Measurements from ENCODE around the gene BRD8. TPM values are rescaled to one million over a fixed set of nuclear protein-coding genes. Genes with fewer than 3 reads are reported as not detected.
A peak's percentile ranks its signal among the peaks of the same experiment; 100 is the strongest.

The BRD8 gene
- total RNA-seq, 1 donor from 2014 or later: 46.7 TPM

- H3K27ac ChIP-seq: peak overlapping the region; percentile 69
- peak; percentile 40 for ATAC-seq
- no peaks in the 10 kb centered on the region for H3K9me3 ChIP-seq
- H3K27me3 ChIP-seq: no peaks in the 10 kb centered on the region
- peaks cover 16% of the 10 kb centered on the region for H3K4me1 ChIP-seq
- intact Hi-C loops (cut with DNase I): no loop called here
- TF ChIP-seq CTCF (IDR thresholded peaks at IDR 0.05): no peak
- DNase-seq: no peak
- H3K36me3 ChIP-seq: peaks cover 37% of the 10 kb centered on the region
- peak overlapping the region; percentile 67 for H3K4me3 ChIP-seq
Measured at GRCh38 chr5:138177941-138178515, 402 bp downstream of the BRD8 start.

GRCh38 chr5:138170299-138170698 is 8.1 kb downstream of the BRD8 start:
- Histone ChIP-seq H3K9me3 (no peaks in the 10 kb centered on the region), H3K4me1 (no peaks in the 10 kb centered on the region), H3K27me3 (no peaks in the 10 kb centered on the region), H3K4me3 (no peak overlapping the region), H3K27ac (no peak overlapping the region), H3K36me3 (peaks cover 97% of the 10 kb centered on the region)
- TF ChIP-seq CTCF (IDR thresholded peaks at IDR 0.05): no peak
- intact Hi-C loops (cut with DNase I): no loop called here
- no peak for DNase-seq
- no peak for ATAC-seq

GRCh38 chr5:138169124-138169523 is 9.3 kb downstream of the BRD8 start:
- H3K4me3 ChIP-seq: no peak overlapping the region
- no peaks in the 10 kb centered on the region for H3K4me1 ChIP-seq
- intact Hi-C loops (cut with DNase I): no loop called here
- H3K36me3 ChIP-seq: peaks cover 97% of the 10 kb centered on the region
- no peak for TF ChIP-seq CTCF (IDR thresholded peaks at IDR 0.05)
- no peaks in the 10 kb centered on the region for H3K9me3 ChIP-seq
- no peak for DNase-seq
- no peak for ATAC-seq
- H3K27ac ChIP-seq: no peak overlapping the region
- H3K27me3 ChIP-seq: no peaks in the 10 kb centered on the region

GRCh38 chr5:138163721-138164120 is 14.7 kb downstream of the BRD8 start:
- DNase-seq: no peak
- TF ChIP-seq CTCF (IDR thresholded peaks at IDR 0.05): no peak
- H3K27me3 ChIP-seq: no peaks in the 10 kb centered on the region
- no peak overlapping the region for H3K27ac ChIP-seq
- intact Hi-C loops (cut with DNase I): no loop called here
- H3K4me1 ChIP-seq: no peaks in the 10 kb centered on the region
- H3K36me3 ChIP-seq: peaks cover 100% of the 10 kb centered on the region
- H3K4me3 ChIP-seq: no peak overlapping the region
- no peaks in the 10 kb centered on the region for H3K9me3 ChIP-seq
- no peak for ATAC-seq

- Histone ChIP-seq H3K4me3 (no peak overlapping the region), H3K4me1 (no peaks in the 10 kb centered on the region), H3K27ac (no peak overlapping the region), H3K27me3 (no peaks in the 10 kb centered on the region), H3K9me3 (no peaks in the 10 kb centered on the region), H3K36me3 (peaks cover 95% of the 10 kb centered on the region)
- no peak for DNase-seq
- no peak for TF ChIP-seq CTCF (IDR thresholded peaks at IDR 0.05)
- ATAC-seq: no peak
- intact Hi-C loops (cut with DNase I): no loop called here
Measured at GRCh38 chr5:138160706-138161105, 17.7 kb downstream of the BRD8 start.

GRCh38 chr5:138159666-138160065 is 18.8 kb downstream of the BRD8 start:
- no peak for DNase-seq
- ATAC-seq: no peak
- Histone ChIP-seq H3K27me3 (no peaks in the 10 kb centered on the region), H3K27ac (no peak overlapping the region), H3K4me1 (no peaks in the 10 kb centered on the region), H3K9me3 (no peaks in the 10 kb centered on the region), H3K36me3 (peaks cover 85% of the 10 kb centered on the region), H3K4me3 (no peak overlapping the region)
- intact Hi-C loops (cut with DNase I): no loop called here
- no peak for TF ChIP-seq CTCF (IDR thresholded peaks at IDR 0.05)
